ENCODE results near the gene SLC34A3. TPM values are rescaled to one million over a fixed set of nuclear protein-coding genes. Genes with fewer than 3 reads are reported as not detected.

Gene SLC34A3
- total and polyA plus RNA-seq, 2 donors (not counting 3 experiments of a cell fraction or from before 2014, with no cell fraction given): not detected

DNA sequence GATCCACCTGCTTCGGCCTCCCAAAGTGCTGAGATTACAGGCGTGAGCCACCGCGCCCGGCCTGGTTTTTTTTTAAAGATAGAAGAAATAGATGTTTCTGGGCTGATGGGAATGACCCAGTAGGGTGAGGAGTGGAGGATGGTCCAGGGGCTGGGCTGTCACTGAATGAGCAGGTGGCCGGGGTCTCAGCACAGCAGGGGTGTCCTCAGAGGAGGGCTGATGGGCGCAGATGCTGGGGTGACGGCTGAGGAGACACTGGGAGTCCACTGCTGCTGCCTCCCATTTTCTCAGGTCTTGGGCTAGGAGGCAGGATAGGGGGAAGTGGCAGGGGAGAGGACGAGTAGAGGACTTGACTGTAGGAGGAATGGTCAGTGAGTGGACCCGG lies 44.5 kb downstream of the SLC34A3 start:
- Histone ChIP-seq H3K4me1 (ENCODE audit: control insufficient read depth, extremely low read depth, insufficient read depth, low read length) (peaks cover 19% of the 10 kb centered on the region), H3K9me1 (replicated peaks; ENCODE audit: control insufficient read depth, extremely low read depth, insufficient read depth, low read length) (no peaks in the 10 kb centered on the region), H3K79me2 (ENCODE audit: control insufficient read depth, insufficient read depth, low read length) (peaks cover 25% of the 10 kb centered on the region), H2AFZ (ENCODE audit: low read depth, low read length) (no peak overlapping the region), H3K4me3 (replicated peaks in 1 of 3; ENCODE audit: insufficient read depth in 1 of 3, low read depth in 1 of 3, low read length in 3 of 3) (no peak overlapping the region), H3K27ac (ENCODE audit: insufficient read depth, low read depth, low read length) (no peak overlapping the region), H3K27me3 (ENCODE audit: control insufficient read depth in 2 of 2, insufficient read depth in 2 of 2, low read length in 2 of 2) (no peaks in the 10 kb centered on the region), H3K9me3 (replicated peaks; ENCODE audit: control insufficient read depth, insufficient read depth, low read length) (no peaks in the 10 kb centered on the region), H4K20me1 (replicated peaks; ENCODE audit: control insufficient read depth, extremely low read depth, insufficient read depth, low read length) (no peaks in the 10 kb centered on the region), H3K36me3 (ENCODE audit: control insufficient read depth in 2 of 2, extremely low read depth in 1 of 2, insufficient read depth in 2 of 2, low read length in 2 of 2) (peaks cover 10 to 22% of the 10 kb centered on the region in 2 experiments), H3K4me2 (ENCODE audit: insufficient read depth, low read length) (no peak overlapping the region), H3K9ac (replicated peaks; ENCODE audit: extremely low read depth, insufficient read depth, low read length) (no peak overlapping the region)
- no peak for DNase-seq (ENCODE audit: low read depth, low spot score)
- TF ChIP-seq CTCF (IDR thresholded peaks at IDR 0.05; ENCODE audit: extremely low read depth in 1 of 2, insufficient read depth in 1 of 2, low read depth in 1 of 2, low read length in 2 of 2) (no peak), POLR2A (IDR thresholded peaks at IDR 0.05; ENCODE audit: low read depth, low read length) (no peak), MYC (IDR thresholded peaks at IDR 0.05; ENCODE audit: low read depth, low read length) (no peak), FOS (IDR thresholded peaks at IDR 0.05; ENCODE audit: borderline replicate concordance, insufficient read depth, low read length) (no peak), POLR2AphosphoS5 (IDR thresholded peaks at IDR 0.05; ENCODE audit: insufficient read depth, low read depth, low read length) (no peak), EZH2 (IDR thresholded peaks at IDR 0.05; ENCODE audit: borderline replicate concordance, low read depth, low read length, severe bottlenecking) (no peak), MAX (IDR thresholded peaks at IDR 0.05; ENCODE audit: insufficient read depth, insufficient read length) (no peak), GATA2 (IDR thresholded peaks at IDR 0.05; ENCODE audit: insufficient read depth, insufficient read length, low read depth, low read length) (no peak), JUN (IDR thresholded peaks at IDR 0.05; ENCODE audit: borderline replicate concordance, insufficient read depth, insufficient read length, low read depth) (no peak)
- intact Hi-C loops (cut with micrococcal nuclease): no loop called here
- no TSS peak for BruUV-seq (replicated peaks)
- CTCF ChIA-PET: no interaction called here
- no peak for FAIRE-seq
- dilution Hi-C loops (cut with MboI; ENCODE audit: extremely low pct_ligation_motif_present, low sequenced_read_pairs): no loop called here
- POLR2A ChIA-PET: no interaction called here
